SU-DHL-6 (cell line): Measurements from ENCODE around the gene EPHA6.

Experiments
- H2AFZ ChIP-seq: fragments of 200-600 bp; sonication (generic); 2 replicates; pipeline ENCODE4 v1.6.1; 2014; ENCODE audit warnings: low read depth, mild to moderate bottlenecking, moderate library complexity, mixed read lengths, antibody characterized with exemption, low read length; ENCODE audit not compliant: severe bottlenecking
- H3F3A ChIP-seq: fragments of 200-600 bp; shearing (Covaris generic); 2 replicates; pipeline ENCODE4 v1.6.0; 2016; ENCODE audit warnings: antibody characterized with exemption, mild to moderate bottlenecking; ENCODE audit not compliant: insufficient read depth
- H3K27ac ChIP-seq: fragments of 200-600 bp; sonication (generic); 2 replicates; pipeline ENCODE4 v1.5.1; 2016; ENCODE audit warnings: low read depth, mild to moderate bottlenecking, low read length, moderate library complexity, mixed read lengths
- H3K27me3 ChIP-seq: fragments of 200-600 bp; sonication (generic), shearing (Covaris generic); 2 replicates; pipeline ENCODE4 v1.6.0; 2014; ENCODE audit warnings: mild to moderate bottlenecking, low read length
- H3K36me3 ChIP-seq: fragments of 200-600 bp; sonication (generic); 2 replicates; pipeline ENCODE4 v1.6.1; 2014; ENCODE audit warnings: mild to moderate bottlenecking, low read length, mixed read lengths
- H3K4me2 ChIP-seq: fragments of 300-600, 200-600 bp; shearing (Covaris generic), sonication (generic); 2 replicates; pipeline ENCODE4 v1.6.0; 2014; ENCODE audit warnings: low read length, low read depth, mild to moderate bottlenecking; ENCODE audit not compliant: poor library complexity, severe bottlenecking
- H3K4me3 ChIP-seq: fragments of 200-600 bp; sonication (generic); 2 replicates; pipeline ENCODE4 v1.5.1; 2014; ENCODE audit warnings: antibody characterized with exemption, low read length, mild to moderate bottlenecking, mixed read lengths; ENCODE audit not compliant: insufficient read depth, poor library complexity, severe bottlenecking
- H3K79me2 ChIP-seq: fragments of 200-600 bp; sonication (generic); 2 replicates; pipeline ENCODE4 v1.6.1; 2014; ENCODE audit warnings: mild to moderate bottlenecking, low read length, moderate library complexity; ENCODE audit not compliant: insufficient read depth
- H3K9ac ChIP-seq: fragments of 200-600 bp; sonication (generic); 2 replicates; pipeline ENCODE4 v1.7.0; 2014; ENCODE audit warnings: mild to moderate bottlenecking, low read length
- H3K9me2 ChIP-seq: fragments of 200-600 bp; sonication (generic); replicated peaks from 2 replicates; pipeline ENCODE4 v1.6.1; 2014; ENCODE audit warnings: low read length; ENCODE audit not compliant: insufficient read depth
- H3K9me3 ChIP-seq: fragments of 200-600 bp; sonication (generic); 2 replicates; pipeline ENCODE4 v1.6.1; 2014; ENCODE audit warnings: low read length, mixed read lengths; ENCODE audit not compliant: insufficient read depth
- H4K20me1 ChIP-seq: fragments of 200-600 bp; sonication (generic); 2 replicates; pipeline ENCODE4 v1.6.1; 2014; ENCODE audit warnings: low read depth, mild to moderate bottlenecking, antibody characterized with exemption, low read length, moderate library complexity, mixed read lengths
- CTCF ChIP-seq: fragments of 200-600 bp; sonication (generic); IDR thresholded peaks from one replicate; pipeline ENCODE4 v1.5.1; 2017; ENCODE audit warnings: antibody characterized with exemption, mild to moderate bottlenecking, low read length, moderate library complexity; ENCODE audit not compliant: insufficient read depth, poor library complexity, severe bottlenecking
- EZH2phosphoT487 ChIP-seq: fragments of 200-600 bp; sonication (generic), shearing (Covaris generic); conservative IDR thresholded peaks from 2 replicates; pipeline ENCODE4 v1.6.1; 2018; ENCODE audit warnings: mild to moderate bottlenecking, antibody characterized with exemption, low read length, moderate library complexity, mixed read lengths

EPHA6 gene

GRCh38 chr3:97430601-97431000 lies 616.2 kb downstream of the EPHA6 start:
- Histone ChIP-seq H2AFZ (no peak overlapping the region), H3F3A (no peaks in the 10 kb centered on the region), H3K4me3 (no peak overlapping the region), H4K20me1 (no peaks in the 10 kb centered on the region), H3K9ac (no peak overlapping the region), H3K79me2 (no peaks in the 10 kb centered on the region), H3K9me3 (no peaks in the 10 kb centered on the region), H3K9me2 (no peaks in the 10 kb centered on the region), H3K4me2 (no peak overlapping the region), H3K27me3 (no peaks in the 10 kb centered on the region), H3K36me3 (no peaks in the 10 kb centered on the region), H3K27ac (no peak overlapping the region)
- TF ChIP-seq EZH2phosphoT487 (no peak), CTCF (no peak)

- Histone ChIP-seq H2AFZ (no peak overlapping the region), H3K79me2 (no peaks in the 10 kb centered on the region), H3K9me3 (no peaks in the 10 kb centered on the region), H3K9ac (no peak overlapping the region), H3K9me2 (no peaks in the 10 kb centered on the region), H4K20me1 (no peaks in the 10 kb centered on the region), H3K4me3 (no peak overlapping the region), H3F3A (no peaks in the 10 kb centered on the region), H3K36me3 (no peaks in the 10 kb centered on the region), H3K27ac (no peak overlapping the region), H3K27me3 (no peaks in the 10 kb centered on the region), H3K4me2 (no peak overlapping the region)
- TF ChIP-seq CTCF (no peak), EZH2phosphoT487 (no peak)
These were observed 618.5 kb downstream of the EPHA6 start for GRCh38 chr3:97432914-97433313.

GRCh38 chr3:97438131-97438530 lies 623.7 kb downstream of the EPHA6 start:
- H2AFZ ChIP-seq = no peak overlapping the region

More at GRCh38 chr3:97438131-97438530, 623.7 kb downstream of the EPHA6 start:
- H3K27ac ChIP-seq = no peak overlapping the region
- H3K36me3 ChIP-seq = no peaks in the 10 kb centered on the region; the same call in 1 of the 2 replicates
- H3F3A ChIP-seq = no peaks in the 10 kb centered on the region
- H3K9me3 ChIP-seq = no peaks in the 10 kb centered on the region
- no peak overlapping the region for H3K9ac ChIP-seq
- no peaks in the 10 kb centered on the region for H4K20me1 ChIP-seq
- H3K79me2 ChIP-seq = no peaks in the 10 kb centered on the region
- no peak overlapping the region for H3K4me2 ChIP-seq
- TF ChIP-seq CTCF = no peak
- no peak for TF ChIP-seq EZH2phosphoT487
- H3K9me2 ChIP-seq = no peaks in the 10 kb centered on the region
- H3K27me3 ChIP-seq = no peaks in the 10 kb centered on the region
- H3K4me3 ChIP-seq = no peak overlapping the region
